Common myeloid progenitor, CD34-positive (primary cell): ENCODE data around the gene GNG13.
"Not testable (repeated sequence)": the region's sequence is repeated elsewhere in the genome, so short reads cannot be mapped to it uniquely, and the experiment has no call there.

ENCODE experiments used
- CTCF ChIA-PET: fragments of 350-600 bp; sonication (Branson Sonifier 250); formaldehyde crosslinking; loops from one replicate; lab custom pipeline; 2021; ENCODE audit warnings: antibody characterized with exemption; lab: Charles Lee
- POLR2A ChIA-PET: fragments of 350-600 bp; sonication (Branson Sonifier 250); formaldehyde crosslinking; loops from one replicate; lab custom pipeline; 2021; ENCODE audit warnings: antibody characterized with exemption; lab: Charles Lee
- DNase-seq, 3 donors: peaks; one replicate each; pipeline versions ENCODE4 v3.0.0 to v3.0.0-alpha.2; 2013
- H3K27ac ChIP-seq, 2 experiments: 1 replicate in 1 of 2; 2 replicates in 1 of 2; pipeline ENCODE4 v1.7.0; 2013; ENCODE audit warnings: inconsistent platforms in 2 of 2, low read length in 2 of 2, mild to moderate bottlenecking in 2 of 2, low read depth in 1 of 2, moderate library complexity in 1 of 2; ENCODE audit not compliant: severe bottlenecking in 2 of 2, insufficient read depth in 1 of 2, poor library complexity in 1 of 2
- H3K27me3 ChIP-seq, 5 experiments: replicated peaks in 2 of 5; 1 replicate in 3 of 5; 2 replicates in 2 of 5; pipeline versions ENCODE4 v1.6.1 to v1.7.0; 2013; ENCODE audit warnings: low read length in 4 of 5, mild to moderate bottlenecking in 2 of 5, moderate library complexity in 2 of 5, inconsistent platforms in 1 of 5; ENCODE audit not compliant: insufficient read depth in 5 of 5, control insufficient read depth in 4 of 5
- H3K36me3 ChIP-seq, 4 experiments: 1 replicate in 2 of 4; 2 replicates in 2 of 4; pipeline versions ENCODE4 v1.6.1 to v1.7.0; 2013; ENCODE audit warnings: low read length in 3 of 4, control low read depth in 1 of 4, mild to moderate bottlenecking in 1 of 4; ENCODE audit not compliant: control insufficient read depth in 4 of 4, insufficient read depth in 4 of 4
- H3K4me1 ChIP-seq, 4 experiments: 1 replicate in 3 of 4; 2 replicates in 1 of 4; pipeline versions ENCODE4 v1.6.1 to v1.7.1; 2013; ENCODE audit warnings: low read length in 3 of 4, mild to moderate bottlenecking in 3 of 4, control low read depth in 1 of 4, inconsistent platforms in 1 of 4, moderate library complexity in 1 of 4; ENCODE audit not compliant: control insufficient read depth in 4 of 4, insufficient read depth in 4 of 4; ENCODE audit errors: control extremely low read depth in 1 of 4
- H3K4me3 ChIP-seq, 7 experiments: 1 replicate in 4 of 7; 2 replicates in 3 of 7; pipeline versions ENCODE4 v1.5.1 to v1.7.0; 2013; ENCODE audit warnings: mild to moderate bottlenecking in 7 of 7, low read length in 6 of 7, moderate library complexity in 6 of 7, inconsistent platforms in 2 of 7, low read depth in 2 of 7, control low read depth in 1 of 7; ENCODE audit not compliant: insufficient read depth in 4 of 7, control insufficient read depth in 1 of 7; ENCODE audit errors: extremely low read depth in 1 of 7
- H3K9me3 ChIP-seq, 5 experiments: 1 replicate in 4 of 5; 2 replicates in 1 of 5; pipeline versions ENCODE4 v1.6.1 to v1.7.1; 2013; ENCODE audit warnings: low read length in 4 of 5, mild to moderate bottlenecking in 2 of 5, inconsistent platforms in 1 of 5, low read depth in 1 of 5, moderate library complexity in 1 of 5; ENCODE audit not compliant: control insufficient read depth in 4 of 5, insufficient read depth in 2 of 5; ENCODE audit errors: control extremely low read depth in 1 of 5
- WGBS: methylation state at CpG from one replicate; pipeline ENCODE4 v1.1.5; 2013; ENCODE audit not compliant: insufficient coverage; 5-methylcytosine and 5-hydroxymethylcytosine counted together

GNG13 gene

GRCh38 chr16:838741-839140 is 38.2 kb upstream of the GNG13 start:
- peaks cover 0 to 2% (median 0%) of the 10 kb centered on the region in 4 experiments for H3K4me1 ChIP-seq

DNA sequence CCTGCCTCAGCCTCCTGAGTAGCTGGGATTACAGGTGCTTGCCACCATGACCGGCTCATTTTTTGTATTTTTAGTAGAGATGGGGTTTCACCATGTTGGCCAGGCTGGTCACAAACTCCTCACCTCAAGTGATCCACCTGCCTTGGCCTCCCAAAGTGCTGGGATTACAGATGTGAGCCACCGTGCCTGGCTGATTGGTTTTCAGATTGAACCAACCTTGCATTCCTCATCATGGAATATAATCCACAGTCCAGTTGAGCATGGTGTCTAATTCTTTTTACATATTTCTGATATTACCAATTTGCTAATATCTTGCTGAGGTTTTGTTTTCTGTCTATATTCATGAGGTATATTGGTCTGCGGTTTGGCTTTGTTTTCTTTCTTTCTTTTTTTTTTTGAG is 36.3 kb upstream of the GNG13 start:
- CTCF ChIA-PET, result not testable (repeated sequence)

More at GRCh38 chr16:838741-839140, 38.2 kb upstream of the GNG13 start:
- DNase-seq, result no peak
- H3K36me3 ChIP-seq, result no peaks in the 10 kb centered on the region
- ChIA-PET POLR2A (no interaction called here), CTCF (no interaction called here)
- H3K4me3 ChIP-seq, result no peak overlapping the region
- H3K27me3 ChIP-seq, result peaks cover 0 to 3% (median 0%) of the 10 kb centered on the region in 5 experiments
- WGBS, result 94% methylated on average over 14 of the region's 14 CpGs
- H3K27ac ChIP-seq, result no peak overlapping the region
- H3K9me3 ChIP-seq, result peaks cover 0 to 24% (median 12%) of the 10 kb centered on the region in 5 experiments

GRCh38 chr16:836221-836620 is 35.7 kb upstream of the GNG13 start:
- peaks cover 0 to 3% (median 0%) of the 10 kb centered on the region in 5 experiments for H3K27me3 ChIP-seq
- no peaks in the 10 kb centered on the region for H3K36me3 ChIP-seq
- no peak overlapping the region for H3K4me3 ChIP-seq
- H3K4me1 ChIP-seq, result peaks cover 0 to 9% (median 8%) of the 10 kb centered on the region in 4 experiments
- POLR2A ChIA-PET, result no interaction called here
- 83% methylated on average over 1 of the region's 4 CpGs for WGBS
- no peak overlapping the region for H3K27ac ChIP-seq
- CTCF ChIA-PET, result interaction anchor here (1.4 kb wide), 1 partner anchor 221 kb away, joined by 3 read pairs; no protein-coding TSS in a partner anchor
- no peak for DNase-seq
- peaks cover 0 to 26% (median 12%) of the 10 kb centered on the region in 5 experiments for H3K9me3 ChIP-seq

More for the DNA sequence above, 36.3 kb upstream of the GNG13 start:
- H3K4me1 ChIP-seq, H3K27me3 ChIP-seq, H3K36me3 ChIP-seq, H3K4me3 ChIP-seq, H3K27ac ChIP-seq, POLR2A ChIA-PET, DNase-seq: not testable (repeated sequence)
- WGBS, result 100% methylated on average over 1 of the region's 3 CpGs
- H3K9me3 ChIP-seq, result peaks cover 0 to 26% (median 12%) of the 10 kb centered on the region in 5 experiments

GRCh38 chr16:835373-835772 is 34.8 kb upstream of the GNG13 start:
- ChIA-PET POLR2A (no interaction called here), CTCF (interaction anchor here (1.4 kb wide), 1 partner anchor 222 kb away, joined by 3 read pairs; no protein-coding TSS in a partner anchor)
- H3K27ac ChIP-seq, result no peak overlapping the region
- peaks cover 0 to 26% (median 12%) of the 10 kb centered on the region in 5 experiments for H3K9me3 ChIP-seq
- H3K36me3 ChIP-seq, result no peaks in the 10 kb centered on the region
- peaks cover 0 to 17% (median 16%) of the 10 kb centered on the region in 4 experiments for H3K4me1 ChIP-seq
- 97% methylated on average over 6 of the region's 10 CpGs for WGBS
- peaks cover 0 to 3% (median 0%) of the 10 kb centered on the region in 5 experiments for H3K27me3 ChIP-seq
- no peak for DNase-seq
- no peak overlapping the region for H3K4me3 ChIP-seq

GRCh38 chr16:833411-833810 is 32.9 kb upstream of the GNG13 start:
- WGBS, result 95% methylated on average over 14 of the region's 14 CpGs
- Histone ChIP-seq H3K4me3 (no peak overlapping the region), H3K36me3 (no peaks in the 10 kb centered on the region), H3K4me1 (peaks cover 0 to 26% (median 21%) of the 10 kb centered on the region in 4 experiments), H3K27ac (no peak overlapping the region), H3K9me3 (peaks cover 0 to 26% (median 12%) of the 10 kb centered on the region in 5 experiments), H3K27me3 (no peaks in the 10 kb centered on the region)
- POLR2A ChIA-PET, result no interaction called here
- DNase-seq, result no peak
- CTCF ChIA-PET, result no interaction called here

DNA sequence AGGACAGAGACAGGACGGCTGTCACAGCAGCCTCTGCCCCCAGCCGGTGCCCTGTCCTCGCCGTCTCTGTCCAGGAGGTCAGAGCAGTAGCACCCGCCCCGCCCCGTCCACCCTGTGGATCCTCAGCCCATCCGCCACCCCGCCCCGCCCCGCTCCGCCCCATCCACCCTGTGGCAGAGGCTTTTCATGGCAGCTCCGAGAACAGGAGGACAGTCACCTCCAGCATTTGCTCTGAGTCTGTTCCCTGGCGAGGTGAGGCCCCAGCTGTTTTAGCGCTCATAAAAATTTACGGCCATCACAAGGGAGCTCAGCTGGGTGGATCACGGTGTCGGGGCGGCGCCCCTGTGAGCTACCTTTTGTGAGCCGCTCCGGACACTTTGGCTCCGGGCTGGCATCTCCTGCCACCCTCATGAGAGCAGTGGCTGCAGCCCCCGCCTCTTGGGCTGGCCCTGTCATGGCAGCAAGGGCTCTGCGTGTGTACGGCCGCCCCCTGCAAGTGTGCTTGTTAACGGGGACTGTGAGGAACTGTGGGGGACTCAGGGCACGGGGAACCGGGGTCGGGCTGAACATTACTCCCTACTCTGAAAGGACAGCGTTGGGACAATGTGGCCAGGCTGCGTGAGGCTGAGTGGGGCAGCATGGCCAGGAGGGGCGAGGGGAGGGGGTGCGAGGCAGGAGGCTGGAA is 32.3 kb upstream of the GNG13 start:
- H3K9me3 ChIP-seq, result peaks cover 0 to 26% (median 12%) of the 10 kb centered on the region in 5 experiments
- no peaks in the 10 kb centered on the region for H3K27me3 ChIP-seq
- peaks cover 0 to 26% (median 21%) of the 10 kb centered on the region in 4 experiments for H3K4me1 ChIP-seq
- POLR2A ChIA-PET, result no interaction called here
- no peaks in the 10 kb centered on the region for H3K36me3 ChIP-seq
- 91% methylated on average over 24 of the region's 35 CpGs for WGBS
- no peak overlapping the region for H3K4me3 ChIP-seq
- DNase-seq, result no peak
- H3K27ac ChIP-seq, result no peak overlapping the region
- CTCF ChIA-PET, result interaction anchor here (0.6 kb wide), 1 partner anchor 1044 kb away, joined by 4 read pairs; no protein-coding TSS in a partner anchor
